ENCODE data around the gene MYO1F. TPM values are rescaled to one million over a fixed set of nuclear protein-coding genes. Genes with fewer than 3 reads are reported as not detected.

MYO1F gene
- polyA plus RNA-seq, 2 of the 4 experiments (the other 2 are of a cell fraction): 0.23 to 0.37 TPM

GRCh38 chr19:8612807-8613171 is 35.5 kb upstream of the MYO1F start:
- POLR2A ChIA-PET: interaction anchor here (1.6 kb wide), 1 partner anchor 22 kb away, joined by 6 read pairs; no protein-coding TSS in a partner anchor
- Histone ChIP-seq H3K4me3 (no peak overlapping the region), H3K4me2 (peak overlapping the region; percentile 76; the same call in 2 of the 3 replicates), H3K27ac (peak overlapping the region; percentile 98 to 99), H3K4me1 (peaks cover 61% of the 10 kb centered on the region), H3K9me3 (no peaks in the 10 kb centered on the region)
- CTCF ChIA-PET: interaction anchor here (0.7 to 6.3 kb wide), 9 partner anchors 9 to 1194 kb away, joined by 3 to 46 read pairs (median 5); partner anchors contain the start of gene NFILZ
- ATAC-seq (no peak), FAIRE-seq (no peak), DNase-seq (ENCODE audit: low read depth in 1 of 2, low spot score in 1 of 2) (no peak)
- 83% methylated on average over 5 of the region's 5 CpGs for WGBS (ENCODE audit: missing lambda C conversion rate)
- TF ChIP-seq CBX8 (IDR thresholded peaks at IDR 0.05): no peak
- TF ChIP-seq REST (IDR thresholded peaks at IDR 0.05): no peak
- TF ChIP-seq EP300 (IDR thresholded peaks at IDR 0.05): no peak
- TF ChIP-seq HMGXB4 (CRISPR knock-in tag; IDR thresholded peaks at IDR 0.05; ENCODE audit: borderline replicate concordance): no peak
- no peak for TF ChIP-seq ATOH8 (CRISPR knock-in tag; IDR thresholded peaks at IDR 0.05; ENCODE audit: low read depth)
- no peak for TF ChIP-seq ESRRA (IDR thresholded peaks at IDR 0.05; ENCODE audit: borderline replicate concordance, low read length)
- no peak for TF ChIP-seq TP53 (CRISPR knock-in tag; IDR thresholded peaks at IDR 0.05)
- TF ChIP-seq ZSCAN20 (CRISPR knock-in tag; IDR thresholded peaks at IDR 0.05): no peak
- TF ChIP-seq E2F6 (IDR thresholded peaks at IDR 0.05; ENCODE audit: borderline replicate concordance, low read depth): no peak
- TF ChIP-seq ZNF302 (CRISPR knock-in tag; IDR thresholded peaks at IDR 0.05): no peak
- TF ChIP-seq HOXB5 (CRISPR knock-in tag; IDR thresholded peaks at IDR 0.05): no peak
- TF ChIP-seq TFCP2L1 (CRISPR knock-in tag; IDR thresholded peaks at IDR 0.05): no peak
- no peak for TF ChIP-seq ZFP36 (IDR thresholded peaks at IDR 0.05; ENCODE audit: borderline replicate concordance, partially characterized antibody)

- WGBS (ENCODE audit: missing lambda C conversion rate): 37% methylated on average over 7 of the region's 12 CpGs
- peak; percentile 80 to 94 for DNase-seq (ENCODE audit: low read depth in 1 of 2, low spot score in 1 of 2)
- peak overlapping the region; percentile 76 for H3K4me2 ChIP-seq
- CTCF ChIA-PET: interaction anchor here (1.0 to 6.3 kb wide), 6 partner anchors 10 to 82 kb away, joined by 3 to 32 read pairs (median 4); no protein-coding TSS in a partner anchor
- peak overlapping the region; percentile 98 to 99 for H3K27ac ChIP-seq
- peak; percentile 70 to 73 for ATAC-seq
- POLR2A ChIA-PET: interaction anchor here (0.6 to 1.6 kb wide), 6 partner anchors 13 to 464 kb away, joined by 3 to 6 read pairs (median 4); partner anchors contain the start of gene ZNF414
- peaks cover 61% of the 10 kb centered on the region for H3K4me1 ChIP-seq
- FAIRE-seq: no peak
- no peaks in the 10 kb centered on the region for H3K9me3 ChIP-seq
- no peak overlapping the region for H3K4me3 ChIP-seq
- no peak for TF ChIP-seq FOSL2 (IDR thresholded peaks at IDR 0.05)
- peak; percentile 83 for TF ChIP-seq FOSL2 (CRISPR knock-in tag; IDR thresholded peaks at IDR 0.05)
- no peak for TF ChIP-seq HDAC2 (IDR thresholded peaks at IDR 0.05)
- TF ChIP-seq PBX3 (IDR thresholded peaks at IDR 0.05): peak; percentile 61; the same call in 1 of the 2 replicates
- TF ChIP-seq GATA3 (IDR thresholded peaks at IDR 0.05; ENCODE audit: borderline replicate concordance): peak; percentile 81
- TF ChIP-seq JUNB (IDR thresholded peaks at IDR 0.05): peak; percentile 60; the same call in 1 of the 2 replicates
- peak; percentile 66 for TF ChIP-seq MAX (IDR thresholded peaks at IDR 0.05)
- TF ChIP-seq CEBPB (IDR thresholded peaks at IDR 0.05): peak in 1 of 2 experiments; percentile 42; a peak in 2 of 4 replicates
- TF ChIP-seq JUN (IDR thresholded peaks at IDR 0.05): peak; percentile 41 to 83; a peak in 4 of 5 replicates
- TF ChIP-seq KDM5A (IDR thresholded peaks at IDR 0.05): no peak
- peak; percentile 70 to 88; a peak in 4 of 5 replicates for TF ChIP-seq EP300 (IDR thresholded peaks at IDR 0.05)
- no peak for TF ChIP-seq NPAS2 (CRISPR knock-in tag; IDR thresholded peaks at IDR 0.05; ENCODE audit: borderline replicate concordance)
- TF ChIP-seq POLR2A (IDR thresholded peaks at IDR 0.05; ENCODE audit: low read length): no peak
- no peak for TF ChIP-seq RNF2 (IDR thresholded peaks at IDR 0.05; ENCODE audit: borderline replicate concordance, low read depth)
- TF ChIP-seq ATOH8 (CRISPR knock-in tag; IDR thresholded peaks at IDR 0.05; ENCODE audit: low read depth): no peak
- TF ChIP-seq HOXA7 (CRISPR knock-in tag; IDR thresholded peaks at IDR 0.05): no peak
Measured at GRCh38 chr19:8611877-8612806, 34.9 kb upstream of the MYO1F start.

Data from A549 (cell line).